Gastrocnemius medialis (tissue), 4 donors: ENCODE data around the gene PADI4. TPM values are rescaled to one million over a fixed set of nuclear protein-coding genes. Genes with fewer than 3 reads are reported as not detected.
A peak's percentile ranks its signal among the peaks of the same experiment; 100 is the strongest.

Source experiments
- ATAC-seq, 2 donors: fragments of 150-250 bp; one replicate each; pipeline ENCODE4 v1.9.1; 2016
- DNase-seq, 2 donors: peaks; one replicate each; pipeline ENCODE4 v3.0.0-alpha.2; 2019
- H3K27ac ChIP-seq, 4 donors: fragments of 200-600 bp; sonication (generic); 1 replicate in 1 of 4; 2 replicates in 3 of 4; pipeline ENCODE4 v1.5.1; 2016 to 2018; ENCODE audit warnings: mild to moderate bottlenecking in 2 of 4, moderate library complexity in 1 of 4
- H3K27me3 ChIP-seq, 3 donors: fragments of 200-600 bp; sonication (generic) in 2 of 3; 1 replicate in 1 of 3; 2 replicates in 2 of 3; pipeline versions ENCODE4 v1.5.1 to v1.6.0; 2016 to 2019; ENCODE audit warnings: mild to moderate bottlenecking in 1 of 3, moderate library complexity in 1 of 3
- H3K36me3 ChIP-seq, 2 donors: fragments of 200-600 bp; sonication (generic) in 1 of 2; one replicate each; pipeline ENCODE4 v1.5.1; 2017 to 2018
- H3K4me1 ChIP-seq, 2 donors: fragments of 200-600 bp; sonication (generic) in 1 of 2; one replicate each; pipeline ENCODE4 v1.5.1; 2016 to 2017; ENCODE audit warnings: mild to moderate bottlenecking in 2 of 2
- H3K4me3 ChIP-seq, 4 donors: fragments of 200-600 bp; sonication (generic) in 3 of 4; 1 replicate in 1 of 4; 2 replicates in 3 of 4; pipeline ENCODE4 v1.5.1; 2016 to 2019; ENCODE audit warnings: mild to moderate bottlenecking in 2 of 4
- H3K9me3 ChIP-seq, 3 donors: fragments of 200-600 bp; sonication (generic) in 2 of 3; 1 replicate in 1 of 3; 2 replicates in 2 of 3; pipeline ENCODE4 v1.5.1; 2016 to 2019
- POLR2A ChIP-seq, 2 donors: fragments of 450-650 bp; IDR thresholded peaks; one replicate each; pipeline ENCODE4 v1.6.1; 2017; ENCODE audit warnings: antibody characterized with exemption in 2 of 2, mild to moderate bottlenecking in 2 of 2, moderate library complexity in 2 of 2
- in situ Hi-C, 4 donors: fragments of 200-750 bp; cut with MboI; loops; one replicate each; pipeline versions ENCODE4 v1.15.0 to v1.8.0; 2017; ENCODE audit warnings: low sequenced_read_pairs in 4 of 4
- intact Hi-C: fragments of 100-400 bp; cut with DNase I; formaldehyde crosslinking; loops from one replicate; pipeline ENCODE4 v1.15.1; 2023; ENCODE audit warnings: low total_unique reads
- total RNA-seq, 4 donors: library from RNA; depleted of rRNA; stranded (reverse); fragments of >200 nt; gene quantifications; one replicate each; pipeline versions ENCODE4 v1.1.0 to v1.2.3, GENCODE V29; 2016
- TF ChIP-seq, protein P1 (sequence below), 5 experiments: fragments of 450-650 bp in 3 of 5; fragments of 200-600 bp in 2 of 5; sonication (generic) in 2 of 5; IDR thresholded peaks in 4 of 5; conservative IDR thresholded peaks in 1 of 5; 1 replicate in 4 of 5; 2 replicates in 1 of 5; pipeline ENCODE4 v1.5.1; 2016 to 2019; ENCODE audit warnings: antibody characterized with exemption in 5 of 5, mild to moderate bottlenecking in 3 of 5, moderate library complexity in 3 of 5

The PADI4 gene
- total RNA-seq, 4 donors from 2014 or later = not detected

DNA sequence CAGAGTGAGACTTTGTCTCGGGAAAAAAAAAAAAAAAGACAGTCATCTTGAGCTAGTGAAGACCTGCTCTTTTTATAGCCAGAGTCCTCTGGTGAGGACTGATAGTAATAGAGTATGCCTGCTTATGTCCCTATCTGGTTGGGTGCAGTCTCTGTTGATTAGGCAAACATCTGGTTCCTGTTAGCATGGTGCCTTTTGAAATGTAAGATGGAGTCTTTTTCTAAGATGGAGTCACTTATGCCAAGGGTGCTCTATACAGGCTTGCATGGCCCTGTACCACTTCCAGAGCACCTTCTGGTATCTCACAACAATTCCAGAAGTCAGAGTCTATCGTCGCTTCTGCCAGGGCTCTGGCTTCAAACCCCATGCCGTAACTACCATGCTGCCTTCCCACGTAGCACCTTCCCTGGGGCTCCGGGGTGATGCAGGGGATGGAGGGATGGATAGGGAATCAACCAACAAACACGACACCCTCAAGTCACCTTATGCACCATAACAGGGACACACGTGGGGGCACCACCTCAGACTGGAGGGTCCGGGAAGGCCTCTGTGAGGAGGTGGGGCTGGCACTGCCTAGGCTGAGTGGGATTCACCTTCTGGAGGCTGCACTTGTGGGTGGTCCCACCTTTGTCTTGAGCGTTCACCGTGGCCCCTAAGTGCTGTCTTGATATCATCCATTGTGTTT is 52.4 kb downstream of the PADI4 start:
- Histone ChIP-seq H3K4me3 (no peak overlapping the region), H3K4me1 (no peaks in the 10 kb centered on the region), H3K27me3 (peaks cover 5 to 11% (median 8%) of the 10 kb centered on the region in 3 donors), H3K27ac (no peak overlapping the region), H3K36me3 (no peaks in the 10 kb centered on the region), H3K9me3 (no peaks in the 10 kb centered on the region)
- TF ChIP-seq, protein P1, sequence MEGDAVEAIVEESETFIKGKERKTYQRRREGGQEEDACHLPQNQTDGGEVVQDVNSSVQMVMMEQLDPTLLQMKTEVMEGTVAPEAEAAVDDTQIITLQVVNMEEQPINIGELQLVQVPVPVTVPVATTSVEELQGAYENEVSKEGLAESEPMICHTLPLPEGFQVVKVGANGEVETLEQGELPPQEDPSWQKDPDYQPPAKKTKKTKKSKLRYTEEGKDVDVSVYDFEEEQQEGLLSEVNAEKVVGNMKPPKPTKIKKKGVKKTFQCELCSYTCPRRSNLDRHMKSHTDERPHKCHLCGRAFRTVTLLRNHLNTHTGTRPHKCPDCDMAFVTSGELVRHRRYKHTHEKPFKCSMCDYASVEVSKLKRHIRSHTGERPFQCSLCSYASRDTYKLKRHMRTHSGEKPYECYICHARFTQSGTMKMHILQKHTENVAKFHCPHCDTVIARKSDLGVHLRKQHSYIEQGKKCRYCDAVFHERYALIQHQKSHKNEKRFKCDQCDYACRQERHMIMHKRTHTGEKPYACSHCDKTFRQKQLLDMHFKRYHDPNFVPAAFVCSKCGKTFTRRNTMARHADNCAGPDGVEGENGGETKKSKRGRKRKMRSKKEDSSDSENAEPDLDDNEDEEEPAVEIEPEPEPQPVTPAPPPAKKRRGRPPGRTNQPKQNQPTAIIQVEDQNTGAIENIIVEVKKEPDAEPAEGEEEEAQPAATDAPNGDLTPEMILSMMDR (IDR thresholded peaks at IDR 0.05 in 4 of 5, conservative IDR thresholded peaks at IDR 0.05 in 1 of 5) = no peak
- no peak for TF ChIP-seq POLR2A (IDR thresholded peaks at IDR 0.05)
- no peak for DNase-seq
- intact Hi-C loops = no loop called here
- in situ Hi-C loops = no loop called here
- ATAC-seq = peak in 1 of 2 donors; percentile 26

DNA sequence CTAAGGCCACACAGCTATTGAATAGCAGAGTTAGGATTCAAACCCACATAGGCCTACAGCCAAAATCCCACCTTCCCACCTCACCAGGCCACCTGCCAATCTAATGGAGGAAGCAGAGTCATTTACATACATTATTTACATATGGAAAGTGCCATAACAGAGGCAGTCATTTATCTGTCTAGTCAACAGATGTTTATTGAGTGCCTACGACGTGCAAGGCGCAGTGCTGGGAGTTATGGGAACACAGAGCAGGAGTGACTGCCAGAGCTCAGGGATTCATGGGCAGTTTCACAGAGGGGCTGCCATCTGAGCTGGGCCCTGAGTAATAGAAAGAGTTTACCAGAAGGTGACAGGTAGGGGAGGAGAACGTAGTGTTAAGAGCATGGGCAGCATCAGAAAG is 53.7 kb downstream of the PADI4 start:
- ATAC-seq (no peak), DNase-seq (no peak)
- no peak overlapping the region for H3K4me3 ChIP-seq
- H3K36me3 ChIP-seq = no peaks in the 10 kb centered on the region
- in situ Hi-C loops (no loop called here), intact Hi-C loops (no loop called here)
- no peak for TF ChIP-seq POLR2A (IDR thresholded peaks at IDR 0.05)
- peaks cover 7 to 11% (median 8%) of the 10 kb centered on the region in 3 donors for H3K27me3 ChIP-seq
- H3K27ac ChIP-seq = no peak overlapping the region
- no peaks in the 10 kb centered on the region for H3K9me3 ChIP-seq
- H3K4me1 ChIP-seq = no peaks in the 10 kb centered on the region

DNA sequence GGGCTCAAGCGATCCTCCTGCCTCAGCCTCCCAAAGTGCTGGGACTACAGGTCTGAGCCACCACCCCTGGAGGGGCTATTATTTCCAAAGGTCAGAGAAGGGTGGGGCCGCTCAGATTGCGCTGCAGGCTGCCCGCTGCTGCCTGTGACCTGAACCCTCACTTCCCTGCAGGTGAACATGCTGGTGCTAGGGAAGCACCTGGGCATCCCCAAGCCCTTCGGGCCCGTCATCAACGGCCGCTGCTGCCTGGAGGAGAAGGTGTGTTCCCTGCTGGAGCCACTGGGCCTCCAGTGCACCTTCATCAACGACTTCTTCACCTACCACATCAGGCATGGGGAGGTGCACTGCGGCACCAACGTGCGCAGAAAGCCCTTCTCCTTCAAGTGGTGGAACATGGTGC is 55.4 kb downstream of the PADI4 start:
- H3K27ac ChIP-seq = no peak overlapping the region
- H3K27me3 ChIP-seq = peaks cover 7 to 11% (median 8%) of the 10 kb centered on the region in 3 donors
- intact Hi-C loops = no loop called here
- no peaks in the 10 kb centered on the region for H3K36me3 ChIP-seq
- no peak for ATAC-seq
- in situ Hi-C loops = no loop called here
- H3K4me3 ChIP-seq = no peak overlapping the region
- no peaks in the 10 kb centered on the region for H3K9me3 ChIP-seq
- DNase-seq = no peak
- TF ChIP-seq, protein P1 (IDR thresholded peaks at IDR 0.05 in 4 of 5, conservative IDR thresholded peaks at IDR 0.05 in 1 of 5) = no peak
- TF ChIP-seq POLR2A (IDR thresholded peaks at IDR 0.05) = no peak
- no peaks in the 10 kb centered on the region for H3K4me1 ChIP-seq

DNA sequence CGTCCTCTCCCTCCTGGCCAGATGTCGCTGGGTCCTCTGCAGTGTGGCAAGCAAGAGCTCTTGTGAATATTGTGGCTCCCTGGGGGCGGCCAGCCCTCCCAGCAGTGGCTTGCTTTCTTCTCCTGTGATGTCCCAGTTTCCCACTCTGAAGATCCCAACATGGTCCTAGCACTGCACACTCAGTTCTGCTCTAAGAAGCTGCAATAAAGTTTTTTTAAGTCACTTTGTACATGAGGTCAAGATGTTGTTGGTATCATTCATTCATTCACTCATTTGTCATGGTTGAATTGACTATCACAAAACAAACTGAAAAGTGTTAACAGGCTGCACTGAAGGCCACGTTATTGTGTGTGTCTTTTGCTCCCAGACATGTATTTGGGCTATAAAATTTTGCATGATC is 55.8 kb downstream of the PADI4 start:
- intact Hi-C loops = no loop called here
- H3K27me3 ChIP-seq = peaks cover 7 to 11% (median 8%) of the 10 kb centered on the region in 3 donors

DNA sequence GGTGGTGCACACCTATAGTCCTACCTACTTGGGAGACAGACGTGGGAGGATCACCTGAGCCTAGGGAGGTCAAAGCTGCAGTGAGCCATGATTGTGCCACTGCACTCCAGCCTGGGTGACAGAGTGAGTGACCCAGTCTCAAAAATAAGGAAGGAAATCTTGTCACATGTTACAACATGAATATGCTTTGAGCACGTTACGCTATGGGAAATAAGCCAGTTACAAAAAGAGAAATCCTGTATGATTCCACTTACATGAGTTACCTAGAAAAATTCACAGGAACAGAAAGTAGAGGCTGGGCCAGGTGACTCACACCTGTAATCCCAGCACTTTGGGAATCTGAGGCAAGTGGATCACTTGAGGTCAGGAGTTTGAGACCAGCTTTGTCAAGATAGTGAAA is 57.3 kb downstream of the PADI4 start:
- ATAC-seq (no peak), DNase-seq (no peak)
- intact Hi-C loops (no loop called here), in situ Hi-C loops (no loop called here)
- no peaks in the 10 kb centered on the region for H3K36me3 ChIP-seq
- H3K27ac ChIP-seq = no peak overlapping the region
- no peaks in the 10 kb centered on the region for H3K9me3 ChIP-seq
- H3K4me3 ChIP-seq = no peak overlapping the region
- peaks cover 7 to 16% (median 8%) of the 10 kb centered on the region in 3 donors for H3K27me3 ChIP-seq
- H3K4me1 ChIP-seq = no peaks in the 10 kb centered on the region
- TF ChIP-seq, protein P1 (IDR thresholded peaks at IDR 0.05 in 4 of 5, conservative IDR thresholded peaks at IDR 0.05 in 1 of 5) = no peak

More for the DNA sequence above, 55.8 kb downstream of the PADI4 start:
- Histone ChIP-seq H3K4me1 (no peaks in the 10 kb centered on the region), H3K27ac (no peak overlapping the region), H3K9me3 (no peaks in the 10 kb centered on the region), H3K4me3 (no peak overlapping the region), H3K36me3 (no peaks in the 10 kb centered on the region)
- in situ Hi-C loops = no loop called here
- no peak for TF ChIP-seq POLR2A (IDR thresholded peaks at IDR 0.05)
- TF ChIP-seq, protein P1 (IDR thresholded peaks at IDR 0.05 in 4 of 5, conservative IDR thresholded peaks at IDR 0.05 in 1 of 5) = no peak
- ATAC-seq (no peak), DNase-seq (no peak)
